IMR-90 (cell line): Measurements from ENCODE around the gene ZAR1.

Experiments used
- BHLHE40 ChIP-seq: fragments of 150-350 bp; IDR thresholded peaks from 2 replicates; pipeline ENCODE4 v1.6.1; 2016; ENCODE audit warnings: mild to moderate bottlenecking, low read depth, low read length
- CEBPB ChIP-seq: IDR thresholded peaks from 2 replicates; pipeline ENCODE4 v1.6.1; 2012; ENCODE audit warnings: low read depth, low read length, improper control_type of control experiment
- MAFK ChIP-seq: IDR thresholded peaks from 2 replicates; pipeline ENCODE4 v1.6.1; 2012; ENCODE audit warnings: low read depth, low read length, improper control_type of control experiment
- POLR2A ChIP-seq: IDR thresholded peaks from 2 replicates; pipeline ENCODE4 v1.6.1; 2012; ENCODE audit warnings: mild to moderate bottlenecking, low read depth, low read length
- RAD21 ChIP-seq: IDR thresholded peaks from 2 replicates; pipeline ENCODE4 v1.6.1; 2012; ENCODE audit warnings: low read length, improper control_type of control experiment
- SMC3 ChIP-seq: fragments of 150-350 bp; IDR thresholded peaks from 2 replicates; pipeline ENCODE4 v1.6.1; 2016; ENCODE audit warnings: low read depth, mild to moderate bottlenecking, antibody characterized with exemption, low read length, moderate library complexity
- TF ChIP-seq, protein P1 (sequence below): conservative IDR thresholded peaks from 2 replicates; pipeline ENCODE4 v1.5.1; 2012; ENCODE audit warnings: mild to moderate bottlenecking, low read depth, low read length, improper control_type of control experiment

DNA sequence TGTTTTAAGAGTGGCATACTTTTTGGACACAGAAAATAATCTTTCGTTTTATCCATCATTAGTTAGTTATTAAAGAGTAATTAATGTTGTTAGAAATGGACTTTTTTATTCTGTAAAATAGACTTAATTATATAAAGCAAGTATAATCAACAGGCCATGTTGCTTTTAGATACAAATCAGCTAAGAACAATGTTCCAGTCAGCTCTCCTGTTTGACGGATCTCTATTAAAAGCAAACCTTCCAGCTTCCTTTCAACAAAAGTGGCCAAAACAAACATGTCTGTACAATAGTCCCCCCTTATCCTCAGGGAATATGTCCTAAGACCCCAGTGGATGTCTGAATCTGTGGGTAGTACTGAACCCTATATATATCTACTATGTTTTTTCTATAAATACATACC, 11.8 kb upstream of the ZAR1 start:
- TF ChIP-seq, protein P1, sequence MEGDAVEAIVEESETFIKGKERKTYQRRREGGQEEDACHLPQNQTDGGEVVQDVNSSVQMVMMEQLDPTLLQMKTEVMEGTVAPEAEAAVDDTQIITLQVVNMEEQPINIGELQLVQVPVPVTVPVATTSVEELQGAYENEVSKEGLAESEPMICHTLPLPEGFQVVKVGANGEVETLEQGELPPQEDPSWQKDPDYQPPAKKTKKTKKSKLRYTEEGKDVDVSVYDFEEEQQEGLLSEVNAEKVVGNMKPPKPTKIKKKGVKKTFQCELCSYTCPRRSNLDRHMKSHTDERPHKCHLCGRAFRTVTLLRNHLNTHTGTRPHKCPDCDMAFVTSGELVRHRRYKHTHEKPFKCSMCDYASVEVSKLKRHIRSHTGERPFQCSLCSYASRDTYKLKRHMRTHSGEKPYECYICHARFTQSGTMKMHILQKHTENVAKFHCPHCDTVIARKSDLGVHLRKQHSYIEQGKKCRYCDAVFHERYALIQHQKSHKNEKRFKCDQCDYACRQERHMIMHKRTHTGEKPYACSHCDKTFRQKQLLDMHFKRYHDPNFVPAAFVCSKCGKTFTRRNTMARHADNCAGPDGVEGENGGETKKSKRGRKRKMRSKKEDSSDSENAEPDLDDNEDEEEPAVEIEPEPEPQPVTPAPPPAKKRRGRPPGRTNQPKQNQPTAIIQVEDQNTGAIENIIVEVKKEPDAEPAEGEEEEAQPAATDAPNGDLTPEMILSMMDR: no peak
- TF ChIP-seq RAD21 (no peak), CEBPB (no peak), SMC3 (no peak), POLR2A (no peak), BHLHE40 (no peak), MAFK (no peak)
